IMR-90 (cell line): ENCODE results near the gene SLC22A15. TPM values are rescaled to one million over a fixed set of nuclear protein-coding genes. Genes with fewer than 3 reads are reported as not detected.

Experiments used
- ATAC-seq: fragments of 200-7000 bp; cut with Tn5 transposase; 2 replicates; pipeline ENCODE4 v1.9.1; 2020; ENCODE audit warnings: low read depth, mild to moderate bottlenecking, moderate library complexity
- BruUV-seq: library from RNA; stranded (reverse); fragments of 400-500 nt; replicated peaks from 2 replicates; lab custom pipeline; 2021; lab: Mats Ljungman, UMichigan
- CTCF ChIA-PET: fragments of 300-600 bp; formaldehyde crosslinking; extraction: SDS; loops from one replicate; lab custom pipeline; 2021; ENCODE audit warnings: antibody characterized with exemption; lab: Yijun Ruan, JAX
- POLR2A ChIA-PET: fragments of 300-600 bp; sonication (Branson Sonifier 250); formaldehyde crosslinking; loops from one replicate; lab custom pipeline; 2022; ENCODE audit warnings: antibody characterized with exemption; ENCODE audit not compliant: unreplicated experiment; lab: Charles Lee
- DNase-seq: peaks from one replicate; pipeline ENCODE4 v3.0.0; 2013
- H2AFZ ChIP-seq: replicated peaks from 2 replicates; pipeline ENCODE3; 2013; ENCODE audit warnings: low read length, mild to moderate bottlenecking; ENCODE audit not compliant: poor library complexity
- H2AK5ac ChIP-seq: 2 replicates; pipeline ENCODE4 v1.6.1; 2013; ENCODE audit warnings: low read depth, low read length, inconsistent platforms
- H2AK9ac ChIP-seq: replicated peaks from 2 replicates; pipeline ENCODE3; 2013; ENCODE audit warnings: mild to moderate bottlenecking, low read depth, low read length, moderate library complexity; ENCODE audit not compliant: poor library complexity
- H2BK120ac ChIP-seq: 2 replicates; pipeline ENCODE4 v1.6.1; 2013; ENCODE audit warnings: low read depth, low read length, inconsistent platforms
- H2BK15ac ChIP-seq: 3 replicates; pipeline ENCODE4 v1.6.1; 2013; ENCODE audit warnings: low read depth, low read length, inconsistent platforms
- H2BK20ac ChIP-seq: 2 replicates; pipeline ENCODE4 v1.6.1; 2013; ENCODE audit warnings: low read depth, mild to moderate bottlenecking, inconsistent platforms, low read length, moderate library complexity
- H2BK5ac ChIP-seq: 2 replicates; pipeline ENCODE4 v1.6.1; 2013; ENCODE audit warnings: mild to moderate bottlenecking, low read depth, low read length, inconsistent platforms; ENCODE audit not compliant: poor library complexity, severe bottlenecking
- H3K14ac ChIP-seq: replicated peaks from 2 replicates; pipeline ENCODE4 v1.6.1; 2013; ENCODE audit warnings: low read depth, low read length, inconsistent platforms
- H3K18ac ChIP-seq: 2 replicates; pipeline ENCODE4 v1.6.1; 2013; ENCODE audit warnings: low read depth, low read length, control low read depth
- H3K23ac ChIP-seq: 2 replicates; pipeline ENCODE4 v1.6.1; 2013; ENCODE audit warnings: low read depth, low read length, inconsistent platforms
- H3K27ac ChIP-seq: 2 replicates; pipeline ENCODE4 v1.5.1; 2013; ENCODE audit warnings: mild to moderate bottlenecking, control low read depth, low read length; ENCODE audit not compliant: insufficient read depth
- H3K27me3 ChIP-seq: 2 replicates; pipeline ENCODE4 v1.6.1; 2013; ENCODE audit warnings: low read length; ENCODE audit not compliant: control insufficient read depth, insufficient read depth
- H3K36me3 ChIP-seq: 2 replicates; pipeline ENCODE4 v1.6.1; 2013; ENCODE audit warnings: low read length, mixed read lengths; ENCODE audit not compliant: control insufficient read depth, insufficient read depth
- H3K4ac ChIP-seq: 2 replicates; pipeline ENCODE4 v1.6.1; 2013; ENCODE audit warnings: low read depth, low read length, inconsistent platforms
- H3K4me1 ChIP-seq: 2 replicates; pipeline ENCODE4 v1.6.1; 2013; ENCODE audit warnings: low read length, mixed read lengths; ENCODE audit not compliant: control insufficient read depth, insufficient read depth
- H3K4me2 ChIP-seq: 2 replicates; pipeline ENCODE4 v1.6.1; 2013; ENCODE audit warnings: low read depth, mild to moderate bottlenecking, control low read depth, low read length, moderate library complexity
- H3K4me3 ChIP-seq: 2 replicates; pipeline ENCODE4 v1.5.1; 2013; ENCODE audit warnings: low read depth, mild to moderate bottlenecking, control low read depth, low read length, moderate library complexity; ENCODE audit not compliant: insufficient read depth
- H3K56ac ChIP-seq: 2 replicates; pipeline ENCODE4 v1.6.1; 2013; ENCODE audit warnings: low read length, inconsistent platforms; ENCODE audit not compliant: insufficient read depth; ENCODE audit errors: extremely low read depth
- H3K79me1 ChIP-seq, 2 experiments: 2 replicates each; pipeline ENCODE4 v1.6.1; 2013; ENCODE audit warnings: low read length in 2 of 2, inconsistent platforms in 1 of 2, low read depth in 1 of 2
- H3K9ac ChIP-seq: 2 replicates; pipeline ENCODE4 v1.6.1; 2013; ENCODE audit warnings: low read depth, low read length, control low read depth
- H3K9me1 ChIP-seq: 2 replicates; pipeline ENCODE4 v1.6.1; 2013; ENCODE audit warnings: low read length, inconsistent platforms; ENCODE audit not compliant: insufficient read depth
- H3K9me3 ChIP-seq: 2 replicates; pipeline ENCODE4 v1.6.1; 2013; ENCODE audit warnings: low read length; ENCODE audit not compliant: control insufficient read depth, insufficient read depth
- H4K20me1 ChIP-seq: 2 replicates; pipeline ENCODE4 v1.6.1; 2013; ENCODE audit warnings: low read length, inconsistent platforms; ENCODE audit not compliant: insufficient read depth
- H4K5ac ChIP-seq: 2 replicates; pipeline ENCODE4 v1.6.1; 2013; ENCODE audit warnings: mild to moderate bottlenecking, low read depth, low read length, control low read depth
- H4K8ac ChIP-seq, 2 experiments: 2 replicates each; pipeline ENCODE4 v1.6.1; 2013; ENCODE audit warnings: low read depth in 2 of 2, low read length in 2 of 2, control low read depth in 1 of 2, inconsistent platforms in 1 of 2
- H4K91ac ChIP-seq: 2 replicates; pipeline ENCODE4 v1.6.1; 2013; ENCODE audit warnings: low read depth, low read length, inconsistent platforms; ENCODE audit not compliant: insufficient read depth
- CEBPB ChIP-seq: IDR thresholded peaks from 2 replicates; pipeline ENCODE4 v1.6.1; 2012; ENCODE audit warnings: low read depth, low read length, improper control_type of control experiment
- CHD1 ChIP-seq: IDR thresholded peaks from 2 replicates; pipeline ENCODE4 v1.6.1; 2012; ENCODE audit warnings: low read depth, low read length, improper control_type of control experiment
- FOS ChIP-seq: fragments of 150-350 bp; IDR thresholded peaks from 2 replicates; pipeline ENCODE4 v1.6.1; 2016; ENCODE audit warnings: low read depth, low read length
- MAFK ChIP-seq: IDR thresholded peaks from 2 replicates; pipeline ENCODE4 v1.6.1; 2012; ENCODE audit warnings: low read depth, low read length, improper control_type of control experiment
- MAZ ChIP-seq: IDR thresholded peaks from 2 replicates; pipeline ENCODE4 v1.6.1; 2012; ENCODE audit warnings: low read depth, mild to moderate bottlenecking, low read length, improper control_type of control experiment, moderate library complexity, borderline replicate concordance
- MXI1 ChIP-seq: IDR thresholded peaks from 2 replicates; pipeline ENCODE4 v1.6.1; 2012; ENCODE audit warnings: low read depth, mild to moderate bottlenecking, low read length, moderate library complexity, borderline replicate concordance
- NFE2L2 ChIP-seq: fragments of 150-350 bp; IDR thresholded peaks from 2 replicates; pipeline ENCODE4 v1.6.1; 2016; ENCODE audit warnings: low read depth, mild to moderate bottlenecking, low read length
- POLR2A ChIP-seq: IDR thresholded peaks from 2 replicates; pipeline ENCODE4 v1.6.1; 2012; ENCODE audit warnings: mild to moderate bottlenecking, low read depth, low read length
- RAD21 ChIP-seq: IDR thresholded peaks from 2 replicates; pipeline ENCODE4 v1.6.1; 2012; ENCODE audit warnings: low read length, improper control_type of control experiment
- RCOR1 ChIP-seq: IDR thresholded peaks from 2 replicates; pipeline ENCODE4 v1.6.1; 2012; ENCODE audit warnings: mild to moderate bottlenecking, low read length, improper control_type of control experiment; ENCODE audit not compliant: insufficient replicate concordance
- RFX5 ChIP-seq: IDR thresholded peaks from 2 replicates; pipeline ENCODE4 v1.8.0; 2012; ENCODE audit warnings: low read depth, mild to moderate bottlenecking, low read length, moderate library complexity
- SMC3 ChIP-seq: fragments of 150-350 bp; IDR thresholded peaks from 2 replicates; pipeline ENCODE4 v1.6.1; 2016; ENCODE audit warnings: low read depth, mild to moderate bottlenecking, antibody characterized with exemption, low read length, moderate library complexity
- WGBS, 2 experiments: methylation state at CpG; one replicate each; pipeline versions ENCODE4 v1.1.5 to v1.1.7; 2013; ENCODE audit warnings: missing lambda C conversion rate in 2 of 2; ENCODE audit not compliant: insufficient read length in 1 of 2; ENCODE audit errors: extremely low coverage in 2 of 2; 5-methylcytosine and 5-hydroxymethylcytosine counted together
- dilution Hi-C: fragments of 300-500 bp; cut with HindIII; formaldehyde crosslinking; loops from one replicate; pipeline ENCODE4 v1.14.3; 2018; ENCODE audit warnings: low sequenced_read_pairs; ENCODE audit not compliant: unreplicated experiment
- in situ Hi-C: fragments of 300-500 bp; cut with MboI; formaldehyde crosslinking; loops from 3 replicates; pipeline ENCODE4 v1.14.3; 2019; ENCODE audit warnings: low sequenced_read_pairs, inconsistent platforms, mixed read lengths
- intact Hi-C: fragments of 100-400 bp; cut with micrococcal nuclease; formaldehyde crosslinking; loops from 2 replicates; pipeline ENCODE4 v1.10.0; 2022
- polyA plus RNA-seq, 3 experiments: library from polyadenylated mRNA; depleted of rRNA; stranded (reverse); fragments of >200 nt; gene quantifications; 2 replicates each; pipeline ENCODE4 v1.2.3, GENCODE V29; 2012; ENCODE audit warnings: low replicate concordance in 1 of 3
- total RNA-seq: library from RNA; depleted of rRNA; stranded (reverse); fragments of >200 nt; gene quantifications from 2 replicates; pipeline ENCODE4 v1.2.3, GENCODE V29; 2012
- TF ChIP-seq, protein P1 (sequence below): fragments of 150-350 bp; IDR thresholded peaks from 2 replicates; pipeline ENCODE4 v1.6.1; 2016; ENCODE audit warnings: low read depth, mild to moderate bottlenecking, low read length, moderate library complexity, borderline replicate concordance
- TF ChIP-seq, protein P2 (sequence below): conservative IDR thresholded peaks from 2 replicates; pipeline ENCODE4 v1.5.1; 2012; ENCODE audit warnings: mild to moderate bottlenecking, low read depth, low read length, improper control_type of control experiment

Gene SLC22A15
- total and polyA plus RNA-seq, 2 of the 4 experiments (the other 2 are of a cell fraction), result under 0.01 to 0.02 TPM

DNA sequence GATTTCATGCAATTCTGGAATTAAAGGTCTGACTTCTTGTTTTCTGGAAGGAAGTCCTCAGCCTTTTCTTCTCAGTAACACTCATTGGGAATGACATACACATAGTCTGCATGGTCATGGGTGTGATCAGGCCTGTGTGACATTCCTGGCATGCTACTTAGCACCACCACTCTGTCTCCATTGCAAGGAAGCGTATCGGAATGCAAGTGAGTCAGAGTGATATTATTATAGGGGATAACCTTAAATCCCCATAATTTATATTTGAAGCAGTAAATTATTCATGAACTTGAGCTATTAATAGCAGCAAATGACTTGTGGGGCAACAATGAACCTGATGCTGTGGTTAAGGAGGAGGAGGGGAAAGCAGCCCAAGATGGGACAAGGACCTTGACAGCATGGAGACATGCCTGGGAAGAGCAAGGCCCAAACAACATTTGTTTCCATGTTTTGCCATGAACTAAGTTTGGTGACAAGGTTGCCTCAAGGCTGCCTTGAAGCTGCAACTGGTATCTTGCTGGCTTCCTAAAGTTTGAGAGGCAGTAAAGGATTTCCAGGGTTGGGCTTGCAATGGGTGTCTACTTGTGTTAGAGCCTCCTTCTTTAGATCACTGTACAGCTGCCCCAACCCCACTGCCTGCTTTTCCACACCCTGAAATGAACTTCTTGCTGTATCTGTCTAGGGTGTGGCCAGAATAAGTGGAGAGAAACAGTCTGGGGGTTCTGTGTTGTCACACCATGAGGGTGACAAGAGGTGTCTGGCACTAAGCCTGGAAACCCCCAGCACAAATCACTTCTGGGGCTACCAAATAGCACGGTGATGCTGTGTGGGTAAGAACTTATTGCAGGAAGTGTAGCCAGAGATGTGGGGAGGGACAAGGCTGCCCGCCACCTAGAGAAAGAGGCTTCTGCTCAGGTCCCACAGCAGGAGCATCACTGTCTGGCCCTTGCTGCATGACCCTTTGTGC is 139.4 kb downstream of the SLC22A15 start:
- H4K91ac ChIP-seq, result peak overlapping the region; percentile 10; the same call in 1 of the 2 replicates
- dilution Hi-C loops, result no loop called here
- TF ChIP-seq POLR2A, result no peak
- no peak for TF ChIP-seq RAD21
- TF ChIP-seq RFX5, result no peak
- peak; percentile 14; the same call in 1 of the 2 replicates for TF ChIP-seq NFE2L2
- TF ChIP-seq SMC3, result no peak
- TF ChIP-seq CHD1, result no peak
- no peak for TF ChIP-seq MAFK
- TF ChIP-seq, protein P1, sequence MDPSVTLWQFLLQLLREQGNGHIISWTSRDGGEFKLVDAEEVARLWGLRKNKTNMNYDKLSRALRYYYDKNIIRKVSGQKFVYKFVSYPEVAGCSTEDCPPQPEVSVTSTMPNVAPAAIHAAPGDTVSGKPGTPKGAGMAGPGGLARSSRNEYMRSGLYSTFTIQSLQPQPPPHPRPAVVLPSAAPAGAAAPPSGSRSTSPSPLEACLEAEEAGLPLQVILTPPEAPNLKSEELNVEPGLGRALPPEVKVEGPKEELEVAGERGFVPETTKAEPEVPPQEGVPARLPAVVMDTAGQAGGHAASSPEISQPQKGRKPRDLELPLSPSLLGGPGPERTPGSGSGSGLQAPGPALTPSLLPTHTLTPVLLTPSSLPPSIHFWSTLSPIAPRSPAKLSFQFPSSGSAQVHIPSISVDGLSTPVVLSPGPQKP, result no peak
- TF ChIP-seq FOS, result no peak
- peak; percentile 19 for TF ChIP-seq RCOR1
- no peak for TF ChIP-seq CEBPB
- TF ChIP-seq MAZ, result no peak
- TF ChIP-seq, protein P2, sequence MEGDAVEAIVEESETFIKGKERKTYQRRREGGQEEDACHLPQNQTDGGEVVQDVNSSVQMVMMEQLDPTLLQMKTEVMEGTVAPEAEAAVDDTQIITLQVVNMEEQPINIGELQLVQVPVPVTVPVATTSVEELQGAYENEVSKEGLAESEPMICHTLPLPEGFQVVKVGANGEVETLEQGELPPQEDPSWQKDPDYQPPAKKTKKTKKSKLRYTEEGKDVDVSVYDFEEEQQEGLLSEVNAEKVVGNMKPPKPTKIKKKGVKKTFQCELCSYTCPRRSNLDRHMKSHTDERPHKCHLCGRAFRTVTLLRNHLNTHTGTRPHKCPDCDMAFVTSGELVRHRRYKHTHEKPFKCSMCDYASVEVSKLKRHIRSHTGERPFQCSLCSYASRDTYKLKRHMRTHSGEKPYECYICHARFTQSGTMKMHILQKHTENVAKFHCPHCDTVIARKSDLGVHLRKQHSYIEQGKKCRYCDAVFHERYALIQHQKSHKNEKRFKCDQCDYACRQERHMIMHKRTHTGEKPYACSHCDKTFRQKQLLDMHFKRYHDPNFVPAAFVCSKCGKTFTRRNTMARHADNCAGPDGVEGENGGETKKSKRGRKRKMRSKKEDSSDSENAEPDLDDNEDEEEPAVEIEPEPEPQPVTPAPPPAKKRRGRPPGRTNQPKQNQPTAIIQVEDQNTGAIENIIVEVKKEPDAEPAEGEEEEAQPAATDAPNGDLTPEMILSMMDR, result no peak
- TF ChIP-seq MXI1, result no peak

More for the DNA sequence above, 139.4 kb downstream of the SLC22A15 start:
- Histone ChIP-seq H3K27me3 (no peaks in the 10 kb centered on the region), H2AK9ac (no peak overlapping the region), H2AFZ (peak overlapping the region; percentile 16), H3K9ac (no peak overlapping the region), H2BK5ac (peak overlapping the region; percentile 48), H3K9me3 (no peaks in the 10 kb centered on the region), H2BK20ac (peak overlapping the region; percentile 30), H3K56ac (no peak overlapping the region), H4K5ac (peak overlapping the region; percentile 8; the same call in 1 of the 2 replicates), H3K4me1 (peaks cover 8% of the 10 kb centered on the region), H3K14ac (peak overlapping the region; percentile 39), H3K23ac (peak overlapping the region; percentile 4; the same call in 1 of the 2 replicates), H3K4me2 (no peak overlapping the region), H3K36me3 (no peaks in the 10 kb centered on the region), H3K4me3 (no peak overlapping the region), H4K20me1 (peaks cover 3% of the 10 kb centered on the region; the same call in 1 of the 2 replicates), H3K4ac (peak overlapping the region; percentile 83), H3K27ac (no peak overlapping the region), H3K9me1 (peaks cover 10% of the 10 kb centered on the region; the same call in 1 of the 2 replicates), H3K18ac (peak overlapping the region; percentile 3; the same call in 1 of the 2 replicates), H4K8ac (peak overlapping the region in 1 of 2 experiments; percentile 55; a peak in 1 of 4 replicates), H2BK15ac (peak overlapping the region; percentile 67; the same call in 1 of the 3 replicates), H3K79me1 (no peaks in the 10 kb centered on the region), H2AK5ac (peak overlapping the region; percentile 57; the same call in 1 of the 2 replicates), H2BK120ac (peak overlapping the region; percentile 71)
- peak; percentile 82 for ATAC-seq
- in situ Hi-C loops (no loop called here), intact Hi-C loops (no loop called here)
- DNase-seq, result peak; percentile 75
- ChIA-PET POLR2A (no interaction called here), CTCF (interaction anchor here (0.6 kb wide), 1 partner anchor 9 kb away, joined by 3 read pairs; no protein-coding TSS in a partner anchor)
- WGBS, 2 experiments, result no CpG with 5 or more reads among the region's 4 CpGs
- no TSS peak for BruUV-seq
